HG03354 (cell line): ENCODE measurements around the gene NCBP2.
A peak's percentile ranks its signal among the peaks of the same experiment; 100 is the strongest.
"Not testable (repeated sequence)": the region's sequence is repeated elsewhere in the genome, so short reads cannot be mapped to it uniquely, and the experiment has no call there.

Experiments used
- ATAC-seq: cut with Tn5 transposase; IDR thresholded peaks from one replicate; pipeline ENCODE4 v1.9.1; 2021; ENCODE audit warnings: mild to moderate bottlenecking; ENCODE audit not compliant: unreplicated experiment, poor library complexity, severe bottlenecking

Gene NCBP2

DNA sequence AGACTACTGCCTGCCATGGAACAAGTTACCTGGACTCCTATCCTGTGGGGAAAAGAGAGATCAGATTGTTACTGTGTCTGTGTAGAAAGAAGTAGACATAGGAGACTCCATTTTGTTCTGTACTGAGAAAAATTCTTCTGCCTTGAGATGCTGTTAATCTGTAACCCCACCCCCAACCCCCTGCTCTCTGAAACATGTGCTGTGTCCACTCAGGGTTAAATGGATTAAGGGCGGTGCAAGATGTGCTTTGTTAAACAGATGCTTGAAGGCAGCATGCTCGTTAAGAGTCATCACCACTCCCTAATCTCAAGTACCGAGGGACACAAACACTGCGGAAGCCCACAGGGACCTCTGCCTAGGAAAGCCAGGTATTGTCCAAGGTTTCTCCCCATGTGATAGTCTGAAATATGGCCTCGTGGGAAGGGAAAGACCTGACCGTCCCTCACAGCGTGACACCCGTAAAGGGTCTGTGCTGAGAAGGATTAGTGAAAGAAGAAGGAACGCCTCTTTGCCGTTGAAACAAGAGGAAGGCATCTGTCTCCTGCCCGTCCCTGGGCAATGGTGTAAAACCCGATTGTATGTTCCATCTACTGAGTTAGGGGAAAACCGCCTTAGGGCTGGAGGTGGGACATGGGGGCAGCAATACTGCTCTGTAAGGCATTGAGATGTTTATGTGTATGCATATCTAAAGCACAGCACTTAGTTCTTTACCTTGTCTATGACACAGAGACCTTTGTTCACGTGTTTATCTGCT lies 1.9 kb upstream of the NCBP2 start:
- ATAC-seq = not testable (repeated sequence)

DNA sequence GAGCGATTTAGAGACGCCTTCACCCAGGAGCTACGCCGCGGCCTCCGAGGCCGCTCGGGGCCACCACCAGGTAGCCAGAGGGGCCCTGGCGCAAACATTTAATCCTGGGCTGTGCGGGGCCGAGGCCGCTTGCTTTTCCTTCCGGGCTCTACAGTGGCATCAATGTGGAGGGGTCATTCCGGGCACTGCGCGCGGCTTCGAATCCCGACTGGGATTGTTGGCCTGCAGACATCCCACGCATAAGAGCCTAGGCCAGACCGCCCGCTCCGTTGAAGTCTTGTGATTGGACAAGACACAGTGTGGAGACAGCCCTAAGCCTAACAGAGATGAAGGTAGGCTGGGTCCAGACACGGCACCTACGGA lies 568 bp upstream of the NCBP2 start:
- peak; percentile 18 for ATAC-seq

DNA sequence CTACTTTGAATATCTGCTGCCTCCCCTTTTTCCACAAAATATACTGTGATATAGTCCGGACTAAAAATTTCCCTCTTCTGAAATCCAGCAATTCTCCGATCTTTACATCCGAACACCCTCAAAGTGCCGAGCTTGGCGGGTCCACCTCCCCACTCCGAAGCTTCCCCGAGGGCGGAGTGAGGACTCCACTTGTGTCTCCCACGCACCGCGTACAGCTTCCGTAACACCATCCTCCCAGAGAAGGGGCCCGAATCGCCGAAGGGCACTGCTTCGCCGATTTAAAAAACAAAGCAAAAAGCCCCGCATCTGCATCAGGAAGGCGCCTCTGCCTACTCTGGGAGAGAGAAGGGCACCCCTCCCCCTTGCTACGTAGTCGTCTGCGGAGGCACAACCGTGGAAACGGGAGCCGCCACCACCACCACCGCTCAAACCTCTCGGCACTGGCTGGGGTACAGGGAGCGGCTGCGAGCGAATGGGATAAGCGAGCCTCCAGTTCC lies 551 bp downstream of the NCBP2 start:
- peak; percentile 27 for ATAC-seq

DNA sequence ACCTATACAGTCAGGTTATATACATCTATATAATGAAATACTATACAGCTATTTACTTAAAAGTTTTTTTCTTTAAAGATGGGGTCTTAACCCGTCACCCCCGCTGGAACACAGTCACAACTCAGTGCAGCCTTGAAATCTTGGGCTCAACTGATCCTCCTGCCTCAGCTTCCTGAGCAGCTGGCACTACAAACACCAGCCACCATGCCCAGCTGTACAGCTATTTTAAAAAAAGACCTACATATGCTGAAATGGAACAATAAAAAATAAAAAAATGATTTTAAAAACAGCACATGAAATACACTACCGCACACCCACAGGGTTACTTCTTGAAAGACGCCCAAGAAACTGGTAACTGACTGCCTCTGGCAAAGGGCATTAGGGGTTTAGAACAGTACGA lies 3.8 kb downstream of the NCBP2 start:
- no peak for ATAC-seq

DNA sequence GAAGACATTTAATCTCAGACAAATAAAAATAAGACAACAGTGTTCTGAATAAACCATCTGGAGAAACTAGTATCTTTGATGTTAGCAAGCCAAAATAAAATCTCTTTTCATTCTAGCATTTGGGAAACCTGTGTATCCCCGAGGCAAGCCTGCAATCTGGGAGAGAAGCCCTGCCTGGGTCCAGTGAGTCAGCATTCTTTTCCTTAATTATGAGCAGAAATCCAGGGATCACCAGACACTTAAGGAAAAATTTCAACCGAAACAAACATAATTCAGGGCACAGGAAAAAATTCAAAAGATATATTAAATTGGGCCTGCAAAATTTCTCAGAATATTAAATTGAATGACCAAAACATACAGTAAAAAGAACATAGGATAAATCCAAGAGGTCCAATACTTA lies 4.2 kb downstream of the NCBP2 start:
- ATAC-seq = no peak

DNA sequence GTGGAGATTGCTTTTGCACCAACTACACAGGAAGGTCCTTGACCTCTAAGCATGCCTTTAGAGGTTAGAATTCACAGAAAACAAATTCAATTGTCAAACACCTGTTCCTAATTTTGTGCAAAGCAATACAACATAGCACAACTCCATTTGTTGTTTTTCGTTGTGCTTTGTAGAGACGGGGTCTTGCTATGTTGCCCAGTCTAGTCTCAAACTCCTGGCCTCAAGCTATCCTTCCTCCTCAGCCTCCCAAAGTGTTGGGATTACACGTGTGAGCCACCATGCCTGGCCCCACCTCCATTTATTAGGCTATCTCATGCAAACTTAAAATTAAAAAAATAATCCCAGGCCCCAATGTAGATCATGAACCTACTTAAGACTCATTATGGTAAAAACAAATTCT lies 6.0 kb downstream of the NCBP2 start:
- ATAC-seq = no peak

DNA sequence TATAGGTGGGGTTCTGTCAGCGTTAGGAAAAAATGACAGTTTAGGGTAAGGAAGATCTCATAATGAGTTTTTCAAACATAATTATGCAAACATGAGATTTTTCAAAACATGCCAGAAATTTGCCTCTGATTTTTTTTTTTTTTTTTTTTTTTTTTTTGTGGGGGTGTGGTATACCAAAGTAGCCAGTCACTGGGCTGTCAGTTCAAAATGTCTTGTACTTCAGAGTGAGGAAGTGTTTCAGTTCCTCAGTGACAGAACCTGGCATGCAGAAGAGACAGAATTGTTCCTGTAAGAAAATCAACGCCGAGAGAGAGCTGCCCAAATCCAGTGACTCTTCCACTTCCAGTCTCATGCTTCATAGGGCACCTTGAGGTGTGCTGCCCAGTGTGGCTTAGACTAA lies 9.7 kb downstream of the NCBP2 start:
- ATAC-seq = no peak

DNA sequence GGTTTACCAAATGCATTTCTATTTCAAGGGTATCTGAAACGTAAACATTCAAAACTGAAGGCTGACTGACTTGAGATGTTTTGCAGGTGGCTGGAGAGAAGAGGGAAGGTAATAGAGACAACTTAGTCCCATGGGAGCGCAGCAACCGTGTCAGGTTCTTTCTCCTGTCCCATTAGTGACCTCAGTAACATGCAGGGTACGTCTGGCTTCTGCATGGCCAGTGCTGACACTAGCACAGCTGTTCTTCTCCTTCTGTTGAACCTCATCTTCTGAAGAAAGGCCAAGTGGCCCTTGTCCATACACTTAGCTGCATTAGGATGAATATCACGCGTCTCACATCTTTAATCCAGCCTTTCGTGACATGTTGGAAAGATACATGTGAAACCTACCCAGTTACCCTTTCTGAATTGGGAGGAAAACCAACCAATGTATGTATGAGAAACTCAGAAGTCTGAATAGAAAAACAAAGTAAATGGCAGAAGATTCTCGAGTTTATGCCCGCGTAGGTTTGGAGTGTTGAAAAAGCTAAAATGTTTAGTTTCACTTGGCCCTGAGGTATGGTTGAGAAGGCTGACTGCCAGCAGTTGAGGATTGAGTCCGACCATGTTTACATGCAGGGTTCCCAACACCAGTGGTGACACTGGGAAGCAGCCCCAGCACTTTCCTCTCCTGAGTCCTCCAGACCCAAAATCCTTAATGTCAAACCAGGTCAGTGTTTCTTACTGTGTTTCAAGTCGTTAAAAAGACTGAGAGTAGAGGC lies 10.3 kb downstream of the NCBP2 start:
- ATAC-seq = no peak

DNA sequence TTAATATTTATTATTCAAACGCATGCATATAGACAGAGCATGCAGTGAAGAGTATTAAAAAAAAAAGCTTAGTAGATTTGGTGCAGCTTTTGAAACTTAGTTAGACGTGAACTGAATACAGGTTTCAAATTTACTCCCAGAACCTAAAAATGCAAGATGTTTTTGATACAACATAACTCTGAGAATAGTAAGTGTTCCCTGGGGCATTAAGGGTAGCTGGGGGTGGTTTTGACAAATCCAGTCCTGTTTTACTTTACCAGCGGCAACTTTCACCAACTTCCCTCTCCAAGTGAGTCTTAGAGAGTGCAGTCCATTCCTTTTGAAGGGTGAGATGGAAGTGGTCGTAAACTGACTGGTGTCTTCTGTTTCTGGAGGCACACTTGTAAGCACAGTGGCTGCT lies 11.2 kb downstream of the NCBP2 start:
- no peak for ATAC-seq

DNA sequence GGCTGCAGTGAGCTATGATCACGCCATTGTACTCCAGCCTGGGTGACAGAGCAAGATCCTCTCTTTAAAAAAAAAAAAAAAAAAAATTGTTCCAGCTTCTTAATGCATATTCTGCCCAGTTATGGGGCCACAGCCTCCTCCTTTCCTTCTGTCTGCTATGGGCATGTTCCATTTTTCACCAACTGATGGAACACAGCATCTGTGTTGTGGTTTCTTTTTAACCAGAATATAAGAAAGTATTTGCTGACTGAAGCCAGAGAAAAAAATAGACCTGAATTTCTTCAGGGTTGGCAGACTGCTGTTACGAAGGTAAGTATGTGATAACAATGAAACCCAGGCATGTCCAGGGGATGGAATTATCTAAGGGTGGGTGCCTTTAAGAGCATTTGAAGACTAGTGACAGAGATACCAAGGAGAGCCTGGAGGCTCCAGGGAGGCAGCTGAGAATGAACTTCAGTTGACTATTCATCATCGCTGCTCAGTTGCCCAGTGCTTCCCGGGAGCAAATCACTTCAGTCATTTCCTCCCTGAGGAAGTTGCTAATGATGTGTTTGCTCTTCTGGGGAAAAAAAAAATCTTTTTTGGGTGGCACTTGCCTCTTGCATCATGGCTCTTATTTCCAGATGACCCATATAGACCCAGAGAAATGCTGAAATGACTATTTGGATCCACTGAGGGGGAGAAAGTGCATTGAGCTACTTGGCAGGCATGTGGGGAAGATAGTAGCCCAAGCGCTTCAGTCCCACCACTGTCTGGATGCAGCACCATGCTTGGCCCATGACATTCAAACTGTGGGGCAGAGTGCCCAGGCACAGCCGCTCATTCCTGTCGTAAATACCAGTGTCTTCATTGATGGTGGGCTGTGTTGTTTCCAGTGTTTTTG lies 14.5 kb downstream of the NCBP2 start:
- no peak for ATAC-seq

DNA sequence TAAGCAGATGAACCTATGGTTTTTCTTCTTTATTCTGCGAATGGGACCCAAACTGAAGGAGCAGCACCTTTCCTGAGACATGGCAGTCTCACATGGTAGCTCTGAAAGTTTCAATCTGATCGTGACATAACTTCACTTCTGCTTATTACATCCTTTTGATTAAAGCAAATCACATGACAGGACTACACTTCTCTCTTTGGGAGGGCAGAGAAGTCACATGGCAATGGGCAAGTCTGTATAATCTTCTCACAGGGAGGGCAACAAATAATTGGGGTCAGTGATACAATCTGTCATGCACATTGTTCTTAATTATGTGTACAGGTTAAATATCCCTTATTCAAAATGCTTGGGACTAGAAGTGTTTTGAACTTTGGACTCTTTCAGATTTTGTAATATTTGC lies 21.6 kb downstream of the NCBP2 start:
- no peak for ATAC-seq

DNA sequence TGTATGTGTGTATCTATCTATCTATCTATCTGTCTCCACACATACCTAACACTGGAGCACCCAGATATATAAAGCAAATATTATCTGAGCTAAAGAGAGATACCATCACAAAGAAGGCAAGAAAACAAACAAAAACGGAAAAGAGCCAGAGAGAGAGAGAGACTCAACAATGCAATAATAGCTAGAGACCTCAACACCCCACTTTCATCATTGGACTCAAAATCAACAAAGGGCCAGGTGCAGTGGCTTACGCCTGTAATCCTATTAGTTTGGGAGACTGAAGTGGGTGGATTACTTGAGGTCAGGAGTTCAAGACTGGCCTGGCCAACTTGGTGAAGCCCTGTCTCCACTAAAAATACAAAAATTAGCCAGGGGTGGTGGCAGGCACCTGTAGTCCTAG lies 23.4 kb downstream of the NCBP2 start:
- ATAC-seq = no peak

DNA sequence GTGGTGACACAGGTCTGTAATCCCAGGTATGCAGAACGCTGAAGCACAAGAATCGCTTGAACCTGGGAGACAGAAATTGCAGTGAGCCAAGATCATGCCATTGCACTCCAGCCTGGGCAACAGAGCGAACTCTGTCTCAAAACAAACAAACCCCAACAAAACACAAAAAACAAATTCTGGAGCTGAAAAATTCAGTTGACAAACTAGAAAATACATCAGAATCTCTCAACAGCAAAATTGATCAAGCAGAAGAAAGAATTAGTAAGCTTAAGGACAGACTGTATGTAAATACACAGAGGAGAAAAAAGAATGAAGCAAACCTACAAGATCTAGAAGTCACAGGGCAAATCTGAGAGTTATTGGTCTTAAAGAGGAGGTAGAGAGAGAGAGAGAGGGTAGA lies 25.3 kb downstream of the NCBP2 start:
- no peak for ATAC-seq

DNA sequence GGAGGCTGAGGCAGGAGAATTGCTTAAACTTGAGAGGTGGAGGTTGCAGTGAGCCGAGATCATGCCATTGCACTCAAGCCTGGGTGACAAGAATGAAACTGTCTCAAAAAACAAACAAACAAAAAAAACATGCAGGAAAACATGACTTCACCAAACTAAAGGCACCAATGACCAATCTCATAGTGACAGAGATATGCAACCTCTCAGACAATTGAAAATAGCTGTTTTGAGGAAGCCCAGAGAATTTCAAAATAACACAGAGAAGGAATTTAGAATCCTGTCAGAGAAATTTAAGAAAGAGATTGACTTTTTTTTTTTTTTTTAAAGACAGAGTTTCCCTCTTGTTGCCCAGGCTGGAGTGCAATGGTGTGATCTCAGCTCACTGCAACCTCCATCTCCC lies 26.1 kb downstream of the NCBP2 start:
- no peak for ATAC-seq

DNA sequence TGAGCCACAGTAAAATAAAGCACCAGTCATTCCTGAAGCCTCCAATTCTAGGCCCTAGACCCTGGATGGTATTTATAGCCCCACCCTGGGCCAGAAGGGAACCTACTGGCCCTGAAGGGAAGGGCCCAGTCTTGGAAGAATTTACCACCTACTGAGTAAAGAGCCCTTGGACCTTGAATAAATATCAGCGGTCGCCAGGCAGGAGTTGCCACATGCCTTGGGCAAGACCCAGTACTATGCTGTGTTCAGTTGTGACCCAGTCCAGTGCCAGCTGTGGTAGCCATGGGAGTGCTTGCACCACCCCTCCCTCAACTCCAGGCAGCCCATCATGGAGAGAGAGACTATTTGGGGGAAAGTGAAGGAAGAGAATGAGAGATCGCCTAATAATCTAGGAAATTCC lies 27.0 kb downstream of the NCBP2 start:
- ATAC-seq = no peak

DNA sequence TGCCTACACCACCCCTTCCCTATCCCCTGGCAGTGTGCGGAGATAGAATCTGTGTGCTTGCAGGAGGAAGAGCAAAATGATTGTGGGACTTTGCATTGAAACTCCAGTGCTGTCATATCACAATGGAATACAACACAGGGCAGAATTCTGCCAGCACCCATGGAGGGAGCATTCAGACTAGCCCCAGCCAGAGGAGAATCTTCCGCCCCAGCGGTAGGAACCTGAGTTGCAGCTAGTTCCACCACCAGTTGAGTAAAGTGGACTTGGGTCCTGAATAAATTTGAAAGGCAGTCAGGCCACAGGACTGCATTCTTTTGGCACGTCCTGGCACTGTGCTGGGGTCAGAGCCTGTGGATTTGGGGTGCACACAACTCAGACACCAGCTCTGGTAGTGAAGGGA lies 27.5 kb downstream of the NCBP2 start:
- no peak for ATAC-seq

DNA sequence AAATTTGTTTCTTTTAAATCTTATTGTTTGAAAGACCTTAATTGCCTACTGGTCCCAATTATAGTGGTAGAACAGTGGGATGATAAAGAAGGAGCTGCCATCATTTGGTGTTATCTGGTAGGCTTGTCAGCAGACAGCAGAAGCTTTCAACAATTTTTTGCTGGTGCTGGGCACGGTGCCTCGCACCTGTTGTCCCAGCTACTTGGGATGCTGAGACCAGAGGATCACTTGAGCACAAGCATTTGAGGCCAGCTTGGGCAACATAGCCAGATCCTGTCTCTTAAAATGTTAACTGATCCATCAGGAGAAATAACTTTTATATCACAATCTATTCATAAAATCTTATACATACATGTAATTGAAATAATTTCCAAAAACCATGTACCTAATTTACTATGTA lies 38.6 kb downstream of the NCBP2 start:
- ATAC-seq = no peak

DNA sequence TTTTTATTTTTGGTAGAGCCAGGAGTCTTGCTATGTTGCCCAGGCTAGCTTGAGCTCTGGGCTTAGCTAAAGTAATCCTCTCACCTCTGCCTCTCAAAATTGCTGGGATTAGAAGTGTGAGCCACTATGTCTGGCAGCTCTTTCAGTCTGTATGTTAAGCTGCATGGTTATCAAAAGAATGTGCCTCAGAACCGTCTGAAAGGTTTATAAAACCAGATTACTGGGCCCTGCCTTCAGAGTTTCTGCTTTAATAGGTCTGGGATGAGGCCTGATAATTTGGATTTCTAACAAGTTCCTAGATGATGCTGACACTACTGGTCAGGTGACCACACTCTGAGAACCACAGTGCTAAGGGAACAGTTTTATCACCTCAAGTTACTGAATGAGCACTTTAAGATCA lies 40.0 kb downstream of the NCBP2 start:
- no peak for ATAC-seq

DNA sequence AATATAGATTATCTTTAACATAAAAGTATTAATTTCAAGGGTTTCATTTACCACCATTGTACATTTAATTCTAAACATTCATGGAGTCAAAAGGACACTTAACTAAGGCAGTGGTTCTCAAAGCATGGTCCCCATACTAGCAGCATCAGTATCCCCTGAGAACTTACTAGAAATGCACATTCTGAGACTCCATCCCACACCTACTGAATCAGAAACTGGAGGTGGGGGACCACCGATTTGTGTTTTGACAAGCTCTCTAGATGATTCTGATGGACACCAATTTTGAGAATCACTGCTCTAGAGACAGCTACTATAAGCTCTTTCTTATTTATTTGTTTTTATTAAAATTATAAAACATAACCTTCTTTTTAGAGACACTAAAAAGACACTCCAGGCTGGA lies 40.6 kb downstream of the NCBP2 start:
- ATAC-seq = no peak

DNA sequence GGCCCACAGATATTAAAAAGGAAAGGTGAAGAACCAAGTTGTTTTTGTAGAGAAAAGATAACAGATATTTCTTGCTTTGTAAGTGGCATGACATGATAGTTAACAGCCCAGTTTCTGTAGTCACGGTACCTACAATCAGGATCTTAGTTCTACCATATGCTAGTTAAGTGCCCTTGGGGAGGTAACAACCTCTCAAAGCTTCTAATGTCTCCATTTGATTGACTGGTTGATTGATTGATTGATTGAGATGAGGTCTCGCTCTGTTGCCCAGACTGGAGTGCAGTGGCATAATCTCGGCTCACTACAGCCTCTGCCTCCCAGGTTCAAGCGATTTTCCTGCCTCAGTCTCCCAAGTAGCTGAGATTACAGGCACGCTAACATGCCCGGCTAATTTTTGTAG lies 46.1 kb downstream of the NCBP2 start:
- ATAC-seq = no peak
